HL-60 (cell line): ENCODE data around the gene EIF4E2.

ENCODE experiments used
- DNase-seq, 2 experiments: peaks; one replicate each; pipeline ENCODE4 v3.0.0-alpha.2; 2010 to 2020; ENCODE audit warnings: low read depth in 1 of 2, low spot score in 1 of 2
- H3K27ac ChIP-seq: fragments of 250-450 bp; sonication (Bioruptor Pico); replicated peaks from 2 replicates; pipeline ENCODE4 v1.5.1; 2020; ENCODE audit warnings: mild to moderate bottlenecking, moderate library complexity
- H3K27me3 ChIP-seq: fragments of 250-450 bp; sonication (Bioruptor Pico); 2 replicates; pipeline ENCODE4 v1.5.1; 2021; ENCODE audit warnings: mild to moderate bottlenecking, moderate library complexity; ENCODE audit not compliant: insufficient read depth, poor library complexity, severe bottlenecking
- H3K4me3 ChIP-seq: replicated peaks from 2 replicates; pipeline ENCODE4 v1.5.1; 2011; ENCODE audit warnings: mild to moderate bottlenecking, control low read depth, low read length; ENCODE audit not compliant: insufficient read depth
- GABPA ChIP-seq: IDR thresholded peaks from 2 replicates; pipeline ENCODE4 v1.6.1; 2012; ENCODE audit warnings: low read depth
- POLR2AphosphoS5 ChIP-seq: IDR thresholded peaks from 2 replicates; pipeline ENCODE4 v1.6.1; 2012; ENCODE audit warnings: low read depth
- SPI1 ChIP-seq: IDR thresholded peaks from 2 replicates; pipeline ENCODE4 v1.6.1; 2012; ENCODE audit warnings: low read depth, mild to moderate bottlenecking, borderline replicate concordance
- TF ChIP-seq, protein P1 (sequence below): IDR thresholded peaks from 2 replicates; pipeline ENCODE4 v1.6.1; 2012; ENCODE audit warnings: low read depth; ENCODE audit not compliant: insufficient replicate concordance
- TF ChIP-seq, protein P2 (sequence below): IDR thresholded peaks from one replicate; pipeline ENCODE4 v1.5.1; 2011; ENCODE audit warnings: low read length, control low read depth, inconsistent platforms; ENCODE audit not compliant: insufficient read depth

Gene EIF4E2

DNA sequence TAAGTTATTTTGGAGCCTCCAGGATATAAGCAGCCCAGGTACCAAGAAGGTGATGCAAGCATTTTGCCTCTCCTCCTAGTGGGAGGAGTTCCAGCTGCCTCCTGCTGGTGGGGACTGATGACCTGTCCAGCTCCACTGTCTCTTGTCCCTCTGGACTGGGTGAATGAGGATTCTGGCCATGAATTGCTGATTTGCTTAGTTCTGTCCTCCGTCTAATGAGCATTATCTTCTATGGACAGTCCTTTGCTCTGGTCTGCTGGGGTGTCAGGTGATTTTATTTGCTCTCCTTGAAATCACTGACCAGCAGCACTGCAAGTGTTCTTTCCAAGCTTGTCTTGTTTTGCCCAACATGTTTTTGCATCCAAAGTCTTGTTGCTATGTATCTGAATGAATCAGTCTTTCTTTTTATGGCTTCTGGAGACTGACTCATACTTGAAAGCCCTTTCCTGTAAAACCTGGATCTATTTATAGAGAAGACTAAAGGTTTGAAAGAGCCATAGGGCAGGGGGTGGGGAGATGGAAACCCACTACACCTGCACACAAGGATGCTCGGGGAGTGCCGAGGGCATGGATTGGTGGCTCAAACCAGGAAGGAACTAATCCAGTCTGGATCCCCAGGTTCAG is 42.4 kb downstream of the EIF4E2 start:
- no peaks in the 10 kb centered on the region for H3K27me3 ChIP-seq
- TF ChIP-seq, protein P1, sequence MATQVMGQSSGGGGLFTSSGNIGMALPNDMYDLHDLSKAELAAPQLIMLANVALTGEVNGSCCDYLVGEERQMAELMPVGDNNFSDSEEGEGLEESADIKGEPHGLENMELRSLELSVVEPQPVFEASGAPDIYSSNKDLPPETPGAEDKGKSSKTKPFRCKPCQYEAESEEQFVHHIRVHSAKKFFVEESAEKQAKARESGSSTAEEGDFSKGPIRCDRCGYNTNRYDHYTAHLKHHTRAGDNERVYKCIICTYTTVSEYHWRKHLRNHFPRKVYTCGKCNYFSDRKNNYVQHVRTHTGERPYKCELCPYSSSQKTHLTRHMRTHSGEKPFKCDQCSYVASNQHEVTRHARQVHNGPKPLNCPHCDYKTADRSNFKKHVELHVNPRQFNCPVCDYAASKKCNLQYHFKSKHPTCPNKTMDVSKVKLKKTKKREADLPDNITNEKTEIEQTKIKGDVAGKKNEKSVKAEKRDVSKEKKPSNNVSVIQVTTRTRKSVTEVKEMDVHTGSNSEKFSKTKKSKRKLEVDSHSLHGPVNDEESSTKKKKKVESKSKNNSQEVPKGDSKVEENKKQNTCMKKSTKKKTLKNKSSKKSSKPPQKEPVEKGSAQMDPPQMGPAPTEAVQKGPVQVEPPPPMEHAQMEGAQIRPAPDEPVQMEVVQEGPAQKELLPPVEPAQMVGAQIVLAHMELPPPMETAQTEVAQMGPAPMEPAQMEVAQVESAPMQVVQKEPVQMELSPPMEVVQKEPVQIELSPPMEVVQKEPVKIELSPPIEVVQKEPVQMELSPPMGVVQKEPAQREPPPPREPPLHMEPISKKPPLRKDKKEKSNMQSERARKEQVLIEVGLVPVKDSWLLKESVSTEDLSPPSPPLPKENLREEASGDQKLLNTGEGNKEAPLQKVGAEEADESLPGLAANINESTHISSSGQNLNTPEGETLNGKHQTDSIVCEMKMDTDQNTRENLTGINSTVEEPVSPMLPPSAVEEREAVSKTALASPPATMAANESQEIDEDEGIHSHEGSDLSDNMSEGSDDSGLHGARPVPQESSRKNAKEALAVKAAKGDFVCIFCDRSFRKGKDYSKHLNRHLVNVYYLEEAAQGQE, result no peak
- no peak for TF ChIP-seq GABPA
- TF ChIP-seq, protein P2, sequence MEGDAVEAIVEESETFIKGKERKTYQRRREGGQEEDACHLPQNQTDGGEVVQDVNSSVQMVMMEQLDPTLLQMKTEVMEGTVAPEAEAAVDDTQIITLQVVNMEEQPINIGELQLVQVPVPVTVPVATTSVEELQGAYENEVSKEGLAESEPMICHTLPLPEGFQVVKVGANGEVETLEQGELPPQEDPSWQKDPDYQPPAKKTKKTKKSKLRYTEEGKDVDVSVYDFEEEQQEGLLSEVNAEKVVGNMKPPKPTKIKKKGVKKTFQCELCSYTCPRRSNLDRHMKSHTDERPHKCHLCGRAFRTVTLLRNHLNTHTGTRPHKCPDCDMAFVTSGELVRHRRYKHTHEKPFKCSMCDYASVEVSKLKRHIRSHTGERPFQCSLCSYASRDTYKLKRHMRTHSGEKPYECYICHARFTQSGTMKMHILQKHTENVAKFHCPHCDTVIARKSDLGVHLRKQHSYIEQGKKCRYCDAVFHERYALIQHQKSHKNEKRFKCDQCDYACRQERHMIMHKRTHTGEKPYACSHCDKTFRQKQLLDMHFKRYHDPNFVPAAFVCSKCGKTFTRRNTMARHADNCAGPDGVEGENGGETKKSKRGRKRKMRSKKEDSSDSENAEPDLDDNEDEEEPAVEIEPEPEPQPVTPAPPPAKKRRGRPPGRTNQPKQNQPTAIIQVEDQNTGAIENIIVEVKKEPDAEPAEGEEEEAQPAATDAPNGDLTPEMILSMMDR, result no peak
- no peak for TF ChIP-seq SPI1
- TF ChIP-seq POLR2AphosphoS5, result no peak
- no peak overlapping the region for H3K4me3 ChIP-seq
- H3K27ac ChIP-seq, result no peak overlapping the region
- DNase-seq, result no peak

DNA sequence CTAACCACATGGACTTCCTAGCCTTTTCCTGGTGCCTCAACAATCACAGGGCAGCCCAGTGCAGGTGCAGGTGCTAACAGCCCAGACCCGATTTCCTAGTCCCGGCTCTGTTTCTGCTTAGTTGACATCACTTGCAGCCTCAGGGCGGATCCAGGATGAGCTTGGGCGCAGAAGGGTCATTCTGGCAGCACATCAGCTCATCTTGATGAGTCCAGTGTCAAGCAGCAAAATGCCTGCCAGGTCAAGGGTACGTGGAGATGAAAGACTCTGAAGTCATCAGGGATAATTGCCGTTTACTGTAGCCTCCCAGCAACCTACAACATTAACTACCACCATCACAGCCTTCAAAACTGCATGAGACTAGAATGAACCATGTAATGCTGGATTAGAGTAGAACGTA is 43.5 kb downstream of the EIF4E2 start:
- TF ChIP-seq GABPA, result no peak
- TF ChIP-seq, protein P2, result no peak
- TF ChIP-seq, protein P1, result no peak
- no peak for TF ChIP-seq POLR2AphosphoS5
- DNase-seq, result no peak
- Histone ChIP-seq H3K27ac (no peak overlapping the region), H3K27me3 (no peaks in the 10 kb centered on the region), H3K4me3 (no peak overlapping the region)

DNA sequence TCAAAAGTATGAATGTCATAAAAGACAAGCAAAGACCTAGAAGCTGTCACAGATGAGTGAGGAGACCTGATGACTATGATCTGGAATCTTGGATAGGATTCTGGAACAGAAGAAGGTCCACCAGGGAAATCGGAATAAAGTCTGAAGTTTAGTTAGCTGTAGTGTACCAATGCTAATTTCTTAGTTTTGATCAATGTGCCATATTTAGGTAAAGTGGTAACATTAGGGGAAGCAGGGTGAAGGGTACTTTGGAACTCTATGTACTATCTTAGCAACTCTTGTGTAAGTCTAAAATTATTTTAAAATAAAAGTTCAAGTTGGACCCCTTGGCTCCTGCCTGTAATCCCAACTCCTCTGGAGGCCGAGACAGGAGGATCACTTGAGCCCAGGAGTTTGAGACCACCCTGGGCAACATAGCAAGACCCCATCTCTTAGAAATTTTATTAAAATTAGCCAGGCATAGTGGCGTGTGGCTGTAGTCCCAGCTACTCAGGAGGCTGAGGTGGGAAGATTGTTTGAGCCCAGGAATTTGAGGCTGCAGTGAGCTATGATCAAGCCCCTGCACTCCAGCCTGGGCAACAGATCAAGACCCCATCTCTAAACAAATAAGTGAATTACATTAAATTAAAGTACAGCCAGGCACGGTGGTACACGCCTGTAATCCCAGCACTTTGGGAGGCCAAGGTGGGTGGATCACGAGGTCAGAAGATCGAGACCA is 47.0 kb downstream of the EIF4E2 start:
- Histone ChIP-seq H3K27ac (no peak overlapping the region), H3K27me3 (no peaks in the 10 kb centered on the region), H3K4me3 (no peak overlapping the region)
- TF ChIP-seq SPI1, result no peak
- no peak for TF ChIP-seq POLR2AphosphoS5
- DNase-seq, result no peak

DNA sequence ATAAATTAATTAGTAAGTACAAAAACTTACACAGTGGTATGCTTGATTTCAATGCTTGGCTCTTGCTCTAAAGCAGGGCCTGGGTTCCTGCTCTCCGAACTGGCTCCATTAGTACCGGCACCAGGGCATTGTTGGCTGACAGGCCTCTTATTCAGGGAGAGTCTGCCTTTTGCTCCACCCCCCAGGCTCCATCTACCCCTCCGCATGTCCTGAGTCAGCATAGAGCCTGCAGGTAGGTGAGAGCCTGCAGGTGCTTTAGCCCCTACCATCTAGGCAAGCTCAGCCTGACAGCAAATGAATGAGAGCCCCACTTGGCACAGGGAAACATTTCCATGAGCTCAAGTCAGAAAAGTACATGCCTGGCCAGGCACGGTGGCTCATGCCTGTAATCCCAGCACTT is 47.8 kb downstream of the EIF4E2 start:
- no peak overlapping the region for H3K27ac ChIP-seq
- no peak for DNase-seq
- H3K27me3 ChIP-seq, result no peaks in the 10 kb centered on the region
- TF ChIP-seq GABPA, result no peak
- TF ChIP-seq POLR2AphosphoS5, result no peak
- TF ChIP-seq, protein P2, result no peak
- TF ChIP-seq, protein P1, result no peak
- TF ChIP-seq SPI1, result no peak
- H3K4me3 ChIP-seq, result no peak overlapping the region
